IPS-18a (cell line): ENCODE results near the gene FAM120B.
"Not testable (repeated sequence)": the region's sequence is repeated elsewhere in the genome, so short reads cannot be mapped to it uniquely, and the experiment has no call there.

Source experiments
- H3K27ac ChIP-seq: one replicate; pipeline ENCODE4 v1.5.1; 2013; ENCODE audit warnings: low read length
- H3K27me3 ChIP-seq: one replicate; pipeline ENCODE4 v1.6.1; 2013; ENCODE audit warnings: mild to moderate bottlenecking, low read length; ENCODE audit not compliant: control insufficient read depth, insufficient read depth
- H3K36me3 ChIP-seq: one replicate; pipeline ENCODE4 v1.6.1; 2013; ENCODE audit warnings: low read depth, low read length; ENCODE audit not compliant: control insufficient read depth
- H3K4me1 ChIP-seq: one replicate; pipeline ENCODE4 v1.6.1; 2013; ENCODE audit warnings: low read depth, low read length; ENCODE audit not compliant: control insufficient read depth
- H3K4me3 ChIP-seq: one replicate; pipeline ENCODE4 v1.5.1; 2013; ENCODE audit warnings: low read length
- H3K9ac ChIP-seq: one replicate; pipeline ENCODE4 v1.6.1; 2013; ENCODE audit warnings: mild to moderate bottlenecking, low read length, moderate library complexity
- H3K9me3 ChIP-seq: one replicate; pipeline ENCODE4 v1.6.1; 2013; ENCODE audit warnings: low read depth, low read length; ENCODE audit not compliant: control insufficient read depth

The FAM120B gene

DNA sequence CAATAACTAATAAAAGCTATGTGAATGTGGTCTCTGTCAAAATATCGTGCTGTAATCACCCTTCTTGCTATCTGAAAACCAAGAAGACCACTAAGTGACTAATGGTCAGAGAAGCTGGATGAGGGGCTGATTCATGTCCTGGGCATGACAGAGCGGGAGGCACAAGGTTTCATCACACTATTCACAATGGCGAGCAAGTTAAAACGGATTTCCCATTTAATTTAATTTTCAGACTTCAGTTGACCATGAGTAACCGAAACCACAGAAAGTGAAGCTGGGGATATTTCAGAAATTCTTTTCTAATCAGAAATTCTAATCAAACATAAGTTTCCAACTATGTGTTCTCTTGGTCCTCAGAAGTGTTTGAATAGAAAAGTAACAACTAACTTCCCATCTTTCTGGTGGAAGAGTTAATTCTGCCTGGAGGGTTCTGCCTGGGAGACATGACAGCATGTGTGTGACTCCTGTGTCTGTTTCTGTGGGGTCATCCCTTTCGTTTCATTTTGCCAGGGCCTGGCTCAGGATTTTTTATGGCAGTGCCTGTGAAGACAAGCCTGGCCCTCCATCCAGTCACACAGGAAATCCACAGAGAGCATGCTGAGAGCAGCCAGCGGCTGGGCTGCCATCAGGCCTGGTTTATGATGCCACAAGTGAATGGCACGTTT lies 98.9 kb downstream of the FAM120B start:
- H3K36me3 ChIP-seq = peaks cover 8% of the 10 kb centered on the region
- H3K27ac ChIP-seq = no peak overlapping the region
- no peak overlapping the region for H3K9ac ChIP-seq

DNA sequence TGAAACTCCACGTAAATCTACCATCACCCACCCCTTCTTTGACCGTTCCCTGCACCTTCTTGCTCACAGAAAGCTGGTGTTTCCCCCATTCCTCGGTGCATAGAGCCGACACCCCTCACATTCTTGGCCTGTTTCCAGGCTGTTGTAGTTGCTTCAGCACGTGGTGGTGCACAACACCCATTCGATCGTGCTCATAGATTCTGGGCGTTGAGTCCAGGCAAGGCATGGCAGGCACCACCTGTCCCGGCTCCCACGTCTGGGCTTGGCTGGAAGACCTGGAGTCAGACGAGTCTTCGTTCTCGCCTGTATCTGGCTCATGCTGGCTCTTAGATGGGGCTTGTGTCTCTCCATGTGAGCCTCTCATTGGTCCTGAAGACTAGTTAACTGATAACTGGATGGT lies 100.6 kb downstream of the FAM120B start:
- Histone ChIP-seq H3K27ac (no peak overlapping the region), H3K36me3 (peaks cover 8% of the 10 kb centered on the region), H3K4me3 (no peak overlapping the region), H3K9ac (no peak overlapping the region), H3K27me3 (no peaks in the 10 kb centered on the region), H3K9me3 (no peaks in the 10 kb centered on the region), H3K4me1 (peaks cover 22% of the 10 kb centered on the region)

More for the DNA sequence above, 98.9 kb downstream of the FAM120B start:
- Histone ChIP-seq H3K4me3 (no peak overlapping the region), H3K9me3 (no peaks in the 10 kb centered on the region), H3K4me1 (peaks cover 23% of the 10 kb centered on the region), H3K27me3 (no peaks in the 10 kb centered on the region)

GRCh38 chr6:170407932-170408331 lies 101.4 kb downstream of the FAM120B start:
- H3K36me3 ChIP-seq = peaks cover 8% of the 10 kb centered on the region
- peaks cover 15% of the 10 kb centered on the region for H3K4me1 ChIP-seq
- no peaks in the 10 kb centered on the region for H3K9me3 ChIP-seq
- H3K4me3 ChIP-seq = no peak overlapping the region
- H3K27ac ChIP-seq = no peak overlapping the region
- no peak overlapping the region for H3K9ac ChIP-seq
- no peaks in the 10 kb centered on the region for H3K27me3 ChIP-seq

DNA sequence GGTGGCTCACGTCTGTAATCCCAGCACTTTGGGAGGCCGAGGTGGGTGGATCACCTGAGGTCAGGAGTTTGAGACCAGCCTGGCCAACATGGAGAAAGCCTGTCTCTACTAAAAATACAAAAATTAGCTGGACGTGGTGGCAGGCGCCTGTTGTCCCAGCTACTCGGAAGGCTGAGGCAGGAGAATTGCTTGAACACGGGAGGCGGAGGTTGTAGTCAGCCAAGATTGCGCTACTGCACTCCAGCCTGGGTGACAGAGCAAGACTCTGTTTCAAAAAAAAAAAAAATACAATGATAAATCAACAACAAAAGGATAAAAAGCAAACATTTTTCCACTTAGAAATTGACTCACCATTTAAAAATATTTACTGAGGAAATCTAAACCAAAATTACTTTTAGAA lies 103.2 kb downstream of the FAM120B start:
- H3K9ac ChIP-seq, H3K27me3 ChIP-seq, H3K4me1 ChIP-seq, H3K27ac ChIP-seq, H3K36me3 ChIP-seq, H3K9me3 ChIP-seq, H3K4me3 ChIP-seq: not testable (repeated sequence)

- no peaks in the 10 kb centered on the region for H3K27me3 ChIP-seq
- no peak overlapping the region for H3K27ac ChIP-seq
- H3K4me1 ChIP-seq = no peaks in the 10 kb centered on the region
- H3K9ac ChIP-seq = no peak overlapping the region
- no peaks in the 10 kb centered on the region for H3K9me3 ChIP-seq
- no peak overlapping the region for H3K4me3 ChIP-seq
- no peaks in the 10 kb centered on the region for H3K36me3 ChIP-seq
Observed at GRCh38 chr6:170410241-170410640, 103.7 kb downstream of the FAM120B start.

GRCh38 chr6:170415318-170415717 lies 108.8 kb downstream of the FAM120B start:
- Histone ChIP-seq H3K9me3 (no peaks in the 10 kb centered on the region), H3K27me3 (no peaks in the 10 kb centered on the region), H3K4me3 (no peak overlapping the region)

DNA sequence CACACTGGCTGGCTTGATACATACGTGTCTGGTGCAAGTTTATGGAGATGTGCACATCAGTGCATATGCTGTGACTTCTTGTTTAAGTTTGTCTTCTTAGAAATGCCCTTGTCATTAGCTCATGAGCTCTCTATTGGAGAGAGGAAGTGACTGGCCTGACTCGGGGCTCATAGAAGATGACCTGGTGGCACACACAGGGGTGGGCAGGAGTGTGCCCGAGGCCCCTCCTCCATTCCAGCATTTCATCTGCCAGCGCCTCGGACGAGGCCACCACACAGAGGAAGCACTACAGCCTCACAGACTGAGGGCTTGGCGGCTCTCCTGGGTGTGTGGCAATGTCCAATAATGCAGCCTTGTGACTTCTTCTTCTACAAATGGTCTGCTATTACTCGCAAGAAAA lies 109.7 kb downstream of the FAM120B start:
- Histone ChIP-seq H3K9me3 (no peaks in the 10 kb centered on the region), H3K4me1 (peaks cover 4% of the 10 kb centered on the region), H3K9ac (no peak overlapping the region), H3K27ac (no peak overlapping the region), H3K4me3 (no peak overlapping the region), H3K36me3 (no peaks in the 10 kb centered on the region), H3K27me3 (no peaks in the 10 kb centered on the region)

More at GRCh38 chr6:170415318-170415717, 108.8 kb downstream of the FAM120B start:
- Histone ChIP-seq H3K27ac (no peak overlapping the region), H3K9ac (no peak overlapping the region), H3K36me3 (no peaks in the 10 kb centered on the region), H3K4me1 (peaks cover 4% of the 10 kb centered on the region)

GRCh38 chr6:170416959-170417606 lies 110.5 kb downstream of the FAM120B start:
- peaks cover 4% of the 10 kb centered on the region for H3K4me1 ChIP-seq
- H3K9ac ChIP-seq = no peak overlapping the region
- H3K27ac ChIP-seq = no peak overlapping the region
- no peaks in the 10 kb centered on the region for H3K36me3 ChIP-seq
- H3K9me3 ChIP-seq = no peaks in the 10 kb centered on the region
- no peaks in the 10 kb centered on the region for H3K27me3 ChIP-seq
- no peak overlapping the region for H3K4me3 ChIP-seq

DNA sequence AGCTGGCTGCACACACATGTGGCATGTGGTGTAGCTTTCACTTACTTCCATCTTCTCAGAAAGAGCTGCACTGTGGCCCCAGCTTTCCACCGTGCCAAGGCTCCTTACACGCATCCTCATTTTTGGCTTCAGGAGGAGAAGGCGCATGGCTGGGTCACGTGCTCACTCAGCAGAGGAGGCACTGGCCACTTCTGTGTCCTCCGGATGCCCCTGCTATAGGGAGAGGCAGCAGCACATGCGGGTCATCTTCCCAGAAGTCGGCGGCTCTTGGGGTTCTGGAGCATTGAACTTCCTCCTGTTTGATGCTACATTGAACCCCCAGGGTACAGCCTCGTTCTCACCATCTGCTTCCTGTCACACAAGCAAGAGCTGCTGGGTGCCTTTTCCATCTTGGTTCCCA lies 111.3 kb downstream of the FAM120B start:
- Histone ChIP-seq H3K27me3 (no peaks in the 10 kb centered on the region), H3K4me1 (peaks cover 4% of the 10 kb centered on the region), H3K4me3 (no peak overlapping the region), H3K27ac (no peak overlapping the region), H3K9me3 (no peaks in the 10 kb centered on the region), H3K9ac (no peak overlapping the region), H3K36me3 (no peaks in the 10 kb centered on the region)

- Histone ChIP-seq H3K27me3 (no peaks in the 10 kb centered on the region), H3K27ac (no peak overlapping the region), H3K9ac (no peak overlapping the region), H3K4me1 (peaks cover 4% of the 10 kb centered on the region), H3K36me3 (no peaks in the 10 kb centered on the region), H3K9me3 (no peaks in the 10 kb centered on the region), H3K4me3 (no peak overlapping the region)
Observed at GRCh38 chr6:170420283-170420682, 113.7 kb downstream of the FAM120B start.

GRCh38 chr6:170420791-170421776 lies 114.5 kb downstream of the FAM120B start:
- Histone ChIP-seq H3K4me3 (no peak overlapping the region), H3K4me1 (peaks cover 4% of the 10 kb centered on the region), H3K9ac (no peak overlapping the region), H3K9me3 (no peaks in the 10 kb centered on the region), H3K27me3 (no peaks in the 10 kb centered on the region), H3K36me3 (no peaks in the 10 kb centered on the region), H3K27ac (no peak overlapping the region)
